ENCODE data around the gene DAZ4.
"Not testable (repeated sequence)": the region's sequence is repeated elsewhere in the genome, so short reads cannot be mapped to it uniquely, and the experiment has no call there.

The DAZ4 gene, protein sequence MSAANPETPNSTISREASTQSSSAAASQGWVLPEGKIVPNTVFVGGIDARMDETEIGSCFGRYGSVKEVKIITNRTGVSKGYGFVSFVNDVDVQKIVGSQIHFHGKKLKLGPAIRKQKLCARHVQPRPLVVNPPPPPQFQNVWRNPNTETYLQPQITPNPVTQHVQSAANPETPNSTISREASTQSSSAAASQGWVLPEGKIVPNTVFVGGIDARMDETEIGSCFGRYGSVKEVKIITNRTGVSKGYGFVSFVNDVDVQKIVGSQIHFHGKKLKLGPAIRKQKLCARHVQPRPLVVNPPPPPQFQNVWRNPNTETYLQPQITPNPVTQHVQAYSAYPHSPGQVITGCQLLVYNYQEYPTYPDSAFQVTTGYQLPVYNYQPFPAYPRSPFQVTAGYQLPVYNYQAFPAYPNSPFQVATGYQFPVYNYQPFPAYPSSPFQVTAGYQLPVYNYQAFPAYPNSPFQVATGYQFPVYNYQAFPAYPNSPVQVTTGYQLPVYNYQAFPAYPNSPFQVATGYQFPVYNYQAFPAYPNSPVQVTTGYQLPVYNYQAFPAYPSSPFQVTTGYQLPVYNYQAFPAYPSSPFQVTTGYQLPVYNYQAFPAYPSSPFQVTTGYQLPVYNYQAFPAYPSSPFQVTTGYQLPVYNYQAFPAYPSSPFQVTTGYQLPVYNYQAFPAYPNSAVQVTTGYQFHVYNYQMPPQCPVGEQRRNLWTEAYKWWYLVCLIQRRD

DNA sequence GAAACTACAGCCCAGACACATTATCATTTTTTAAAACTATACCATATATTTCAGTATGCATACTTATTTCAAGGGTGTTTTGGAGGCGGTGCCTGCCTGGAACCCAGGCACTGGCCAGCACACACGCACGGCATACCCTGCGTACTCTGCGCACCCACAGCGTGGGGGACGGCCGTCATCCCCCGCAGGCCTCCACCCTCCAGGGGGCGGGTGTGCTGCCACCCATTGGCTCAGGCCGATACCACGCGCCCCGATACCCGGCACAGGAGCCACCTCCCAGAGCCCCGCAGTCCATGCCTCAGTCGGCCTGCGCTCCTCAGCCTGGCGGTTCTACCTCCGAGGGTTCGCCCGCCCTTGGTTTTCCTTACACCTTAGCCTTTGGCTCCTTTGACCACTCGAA lies at the start of gene DAZ4:
Gene DAZ4 (plus strand): TSS at position 301 of the 400 bp plus-strand sequence. CDS start 208 bp downstream, outside the sequence.
- DNase-seq: not testable (repeated sequence)

DNA sequence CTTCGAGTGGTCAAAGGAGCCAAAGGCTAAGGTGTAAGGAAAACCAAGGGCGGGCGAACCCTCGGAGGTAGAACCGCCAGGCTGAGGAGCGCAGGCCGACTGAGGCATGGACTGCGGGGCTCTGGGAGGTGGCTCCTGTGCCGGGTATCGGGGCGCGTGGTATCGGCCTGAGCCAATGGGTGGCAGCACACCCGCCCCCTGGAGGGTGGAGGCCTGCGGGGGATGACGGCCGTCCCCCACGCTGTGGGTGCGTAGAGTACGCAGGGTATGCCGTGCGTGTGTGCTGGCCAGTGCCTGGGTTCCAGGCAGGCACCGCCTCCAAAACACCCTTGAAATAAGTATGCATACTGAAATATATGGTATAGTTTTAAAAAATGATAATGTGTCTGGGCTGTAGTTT lies 20.4 kb upstream of the DAZ4 start, which contains the start of gene DAZ3:
Gene DAZ3 (minus strand): TSS at position 101 of the 400 bp plus-strand sequence. CDS start 208 bp downstream, outside the sequence.
- not testable (repeated sequence) for DNase-seq

DNA sequence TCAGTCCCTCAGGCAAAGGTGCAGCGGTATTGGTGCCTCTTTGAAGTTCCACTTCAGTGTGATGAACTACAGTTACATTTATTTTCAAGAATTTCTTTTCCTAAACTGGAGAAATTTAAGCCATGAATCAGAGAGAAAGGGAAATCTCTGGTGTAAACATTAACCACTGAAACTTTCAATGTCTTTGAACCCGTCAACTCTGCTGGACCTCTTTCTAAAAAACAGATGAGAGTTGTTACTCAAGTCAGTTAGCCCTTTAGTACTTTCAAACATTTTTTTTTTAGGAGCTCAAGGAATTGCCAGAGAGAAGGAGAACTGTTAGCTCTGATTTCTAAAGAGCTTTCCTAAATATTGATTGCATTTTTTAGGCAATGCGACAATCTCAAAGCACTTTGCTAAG lies 11.9 kb upstream of the DAZ4 start:
- not testable (repeated sequence) for DNase-seq

DNA sequence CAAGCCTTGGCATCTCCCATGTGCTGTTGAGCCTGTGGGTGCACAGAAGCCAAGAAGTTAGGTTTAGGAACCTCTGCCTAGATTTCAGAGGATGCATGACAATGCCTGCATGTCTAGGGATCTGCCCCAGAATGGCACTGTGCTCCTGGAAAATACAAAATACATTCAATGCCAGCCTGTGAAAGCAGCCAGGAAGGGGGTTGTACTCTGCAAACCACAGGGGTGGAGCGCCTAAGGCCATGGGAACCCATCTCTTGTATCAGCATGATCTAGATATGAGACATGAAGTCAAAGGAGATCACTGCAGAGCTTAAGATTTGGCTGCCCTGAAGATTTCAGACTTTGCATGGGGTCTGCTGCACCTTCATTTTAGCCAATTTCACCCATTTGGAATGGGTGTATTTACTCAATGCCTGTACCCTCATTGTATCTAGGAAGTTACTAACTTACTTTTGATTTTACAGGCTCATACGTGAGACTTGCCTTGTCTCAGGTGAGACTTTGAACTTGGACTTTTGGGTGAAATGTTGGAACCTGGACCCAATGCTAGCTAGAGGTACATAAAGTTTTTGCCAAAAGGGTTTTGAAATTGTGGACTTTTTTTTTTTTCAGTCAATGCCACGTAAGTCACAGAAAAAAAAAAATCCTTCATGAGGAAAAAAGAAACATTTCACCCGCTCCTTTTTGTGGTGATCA lies 9.4 kb upstream of the DAZ4 start:
- DNase-seq: not testable (repeated sequence)

DNA sequence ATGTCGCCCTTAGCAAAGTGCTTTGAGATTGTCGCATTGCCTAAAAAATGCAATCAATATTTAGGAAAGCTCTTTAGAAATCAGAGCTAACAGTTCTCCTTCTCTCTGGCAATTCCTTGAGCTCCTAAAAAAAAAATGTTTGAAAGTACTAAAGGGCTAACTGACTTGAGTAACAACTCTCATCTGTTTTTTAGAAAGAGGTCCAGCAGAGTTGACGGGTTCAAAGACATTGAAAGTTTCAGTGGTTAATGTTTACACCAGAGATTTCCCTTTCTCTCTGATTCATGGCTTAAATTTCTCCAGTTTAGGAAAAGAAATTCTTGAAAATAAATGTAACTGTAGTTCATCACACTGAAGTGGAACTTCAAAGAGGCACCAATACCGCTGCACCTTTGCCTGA lies 8.7 kb upstream of the DAZ4 start:
- not testable (repeated sequence) for DNase-seq

All from RPMI8226 (cell line).